ENCODE data around the gene MAN1A2.

Gene MAN1A2

GRCh38 chr1:117412472-117412871 is 45.2 kb downstream of the MAN1A2 start:
- Histone ChIP-seq H3F3A (ENCODE audit: control insufficient read depth, insufficient read depth) (no peaks in the 10 kb centered on the region), H3K27me3 (ENCODE audit: control insufficient read depth, low read length) (no peaks in the 10 kb centered on the region)

GRCh38 chr1:117413412-117413811 is 46.2 kb downstream of the MAN1A2 start:
- Histone ChIP-seq H3K27me3 (ENCODE audit: control insufficient read depth, low read length) (no peaks in the 10 kb centered on the region), H3K79me2 (ENCODE audit: control insufficient read depth, low read length) (no peaks in the 10 kb centered on the region), H3K4me2 (ENCODE audit: low read length) (no peak overlapping the region), H4K20me1 (ENCODE audit: control insufficient read depth, insufficient read depth, low read depth, low read length) (no peaks in the 10 kb centered on the region), H3K4me1 (ENCODE audit: control insufficient read depth, low read length) (no peaks in the 10 kb centered on the region), H3F3A (ENCODE audit: control insufficient read depth, insufficient read depth) (no peaks in the 10 kb centered on the region), H3K27ac (ENCODE audit: low read depth, low read length) (no peak overlapping the region), H3K9me2 (replicated peaks; ENCODE audit: control insufficient read depth, low read length) (no peaks in the 10 kb centered on the region), H3K9me3 (ENCODE audit: control insufficient read depth, insufficient read depth, low read length) (no peaks in the 10 kb centered on the region), H3K4me3 (ENCODE audit: low read length) (no peak overlapping the region), H3K36me3 (ENCODE audit: control insufficient read depth, low read length) (peaks cover 8% of the 10 kb centered on the region; the same call in 1 of the 2 replicates)
- no peak for TF ChIP-seq EZH2phosphoT487 (IDR thresholded peaks at IDR 0.05; ENCODE audit: borderline replicate concordance, low read length)
- no peak for TF ChIP-seq CTCF (IDR thresholded peaks at IDR 0.05; ENCODE audit: low read depth, low read length, poor library complexity, severe bottlenecking)

More at GRCh38 chr1:117412472-117412871, 45.2 kb downstream of the MAN1A2 start:
- Histone ChIP-seq H4K20me1 (ENCODE audit: control insufficient read depth, insufficient read depth, low read depth, low read length) (no peaks in the 10 kb centered on the region), H3K9me2 (replicated peaks; ENCODE audit: control insufficient read depth, low read length) (no peaks in the 10 kb centered on the region), H3K36me3 (ENCODE audit: control insufficient read depth, low read length) (peaks cover 13% of the 10 kb centered on the region), H3K9me3 (ENCODE audit: control insufficient read depth, insufficient read depth, low read length) (no peaks in the 10 kb centered on the region), H3K79me2 (ENCODE audit: control insufficient read depth, low read length) (no peaks in the 10 kb centered on the region), H3K4me1 (ENCODE audit: control insufficient read depth, low read length) (no peaks in the 10 kb centered on the region), H3K4me3 (ENCODE audit: low read length) (no peak overlapping the region), H3K27ac (ENCODE audit: low read depth, low read length) (no peak overlapping the region), H3K4me2 (ENCODE audit: low read length) (no peak overlapping the region)
- TF ChIP-seq EZH2phosphoT487 (IDR thresholded peaks at IDR 0.05; ENCODE audit: borderline replicate concordance, low read length) (no peak), CTCF (IDR thresholded peaks at IDR 0.05; ENCODE audit: low read depth, low read length, poor library complexity, severe bottlenecking) (no peak)

- Histone ChIP-seq H3K36me3 (ENCODE audit: control insufficient read depth, low read length) (0 out of 2 replicates have a peak, but pooled peaks cover 6% of the 10 kb centered on the region), H3K9me3 (ENCODE audit: control insufficient read depth, insufficient read depth, low read length) (no peaks in the 10 kb centered on the region), H3K4me2 (ENCODE audit: low read length) (no peak overlapping the region), H3K4me3 (ENCODE audit: low read length) (no peak overlapping the region), H4K20me1 (ENCODE audit: control insufficient read depth, insufficient read depth, low read depth, low read length) (no peaks in the 10 kb centered on the region), H3K9me2 (replicated peaks; ENCODE audit: control insufficient read depth, low read length) (no peaks in the 10 kb centered on the region), H3K4me1 (ENCODE audit: control insufficient read depth, low read length) (no peaks in the 10 kb centered on the region), H3K27ac (ENCODE audit: low read depth, low read length) (no peak overlapping the region), H3K27me3 (ENCODE audit: control insufficient read depth, low read length) (no peaks in the 10 kb centered on the region), H3K79me2 (ENCODE audit: control insufficient read depth, low read length) (no peaks in the 10 kb centered on the region), H3F3A (ENCODE audit: control insufficient read depth, insufficient read depth) (no peaks in the 10 kb centered on the region)
- no peak for TF ChIP-seq CTCF (IDR thresholded peaks at IDR 0.05; ENCODE audit: low read depth, low read length, poor library complexity, severe bottlenecking)
- no peak for TF ChIP-seq EZH2phosphoT487 (IDR thresholded peaks at IDR 0.05; ENCODE audit: borderline replicate concordance, low read length)
These were observed 47.7 kb downstream of the MAN1A2 start for GRCh38 chr1:117414943-117415342.
